H1 (cell line): ENCODE results near the gene DEUP1. TPM values are rescaled to one million over a fixed set of nuclear protein-coding genes. Genes with fewer than 3 reads are reported as not detected.
A peak's percentile ranks its signal among the peaks of the same experiment; 100 is the strongest.

Experiments
- CTCF ChIA-PET: fragments of 300-600 bp; sonication (Branson Sonifier 250); formaldehyde crosslinking; loops from one replicate; lab custom pipeline; 2021; ENCODE audit not compliant: partially characterized antibody; lab: Charles Lee
- POLR2A ChIA-PET: fragments of 300-600 bp; sonication (Branson Sonifier 250); formaldehyde crosslinking; loops from one replicate; lab custom pipeline; 2021; ENCODE audit warnings: inconsistent platforms; ENCODE audit not compliant: partially characterized antibody; lab: Charles Lee
- DNase-seq, 2 experiments: peaks; one replicate each; pipeline versions ENCODE4 v3.0.0 to v3.0.0-alpha.2; 2010 to 2022; ENCODE audit warnings: low spot score in 2 of 2, low read depth in 1 of 2, mixed read lengths in 1 of 2
- FAIRE-seq: peaks from 2 replicates; lab custom pipeline; 2011; peaks lifted over from hg19 to GRCh38; lab: Jason Lieb, UNC
- H2AFZ ChIP-seq: 2 replicates; pipeline ENCODE4 v1.8.1; 2012; ENCODE audit warnings: low read length, inconsistent platforms
- H2AK5ac ChIP-seq: 2 replicates; pipeline ENCODE4 v1.6.1; 2013; ENCODE audit warnings: low read depth, low read length
- H2BK120ac ChIP-seq: replicated peaks from 2 replicates; pipeline ENCODE3; 2013; ENCODE audit warnings: low read depth, low read length, inconsistent platforms
- H2BK12ac ChIP-seq: 2 replicates; pipeline ENCODE4 v1.6.1; 2013; ENCODE audit warnings: low read depth, low read length
- H2BK15ac ChIP-seq: 2 replicates; pipeline ENCODE4 v1.6.1; 2013; ENCODE audit warnings: low read length
- H2BK20ac ChIP-seq: 2 replicates; pipeline ENCODE4 v1.6.1; 2013; ENCODE audit warnings: low read length
- H2BK5ac ChIP-seq: 2 replicates; pipeline ENCODE4 v1.6.1; 2013; ENCODE audit warnings: low read depth, low read length
- H3K14ac ChIP-seq: 2 replicates; pipeline ENCODE4 v1.6.1; 2013; ENCODE audit warnings: inconsistent platforms; ENCODE audit not compliant: insufficient read length
- H3K18ac ChIP-seq: 2 replicates; pipeline ENCODE4 v1.6.1; 2013; ENCODE audit warnings: low read length; ENCODE audit errors: extremely low read depth
- H3K23ac ChIP-seq: 2 replicates; pipeline ENCODE4 v1.6.1; 2013; ENCODE audit warnings: inconsistent platforms; ENCODE audit not compliant: insufficient read length
- H3K23me2 ChIP-seq: 2 replicates; pipeline ENCODE4 v1.6.1; 2013; ENCODE audit warnings: low read depth, low read length
- H3K27ac ChIP-seq: 2 replicates; pipeline ENCODE4 v1.6.1; 2011; ENCODE audit warnings: low read depth, low read length, inconsistent platforms
- H3K27me3 ChIP-seq, 4 experiments: replicated peaks in 1 of 4; 1 replicate in 1 of 4; 2 replicates in 3 of 4; pipeline versions ENCODE4 v1.6.1 to v1.8.1; 2011 to 2013; ENCODE audit warnings: low read length in 3 of 4, mild to moderate bottlenecking in 3 of 4, inconsistent platforms in 2 of 4, mixed read lengths in 2 of 4, moderate library complexity in 1 of 4; ENCODE audit not compliant: control insufficient read depth in 3 of 4, insufficient read depth in 3 of 4; ENCODE audit errors: extremely low read depth in 1 of 4
- H3K36me3 ChIP-seq, 4 experiments: 2 replicates each; pipeline versions ENCODE4 v1.6.1 to v1.8.1; 2011 to 2013; ENCODE audit warnings: mild to moderate bottlenecking in 4 of 4, low read length in 3 of 4, moderate library complexity in 2 of 4, control low read depth in 1 of 4, inconsistent platforms in 1 of 4; ENCODE audit not compliant: insufficient read depth in 4 of 4, control insufficient read depth in 2 of 4
- H3K4ac ChIP-seq: replicated peaks from 2 replicates; pipeline ENCODE3; 2013; ENCODE audit warnings: low read length, low read depth, mixed read lengths, inconsistent platforms; ENCODE audit not compliant: insufficient read length
- H3K4me1 ChIP-seq, 4 experiments: replicated peaks in 1 of 4; 1 replicate in 1 of 4; 2 replicates in 3 of 4; pipeline versions ENCODE4 v1.6.1 to v1.8.1; 2011 to 2013; ENCODE audit warnings: low read length in 3 of 4, inconsistent platforms in 2 of 4, mixed read lengths in 1 of 4; ENCODE audit not compliant: insufficient read depth in 4 of 4, control insufficient read depth in 3 of 4
- H3K4me2 ChIP-seq, 2 experiments: 2 replicates each; pipeline versions ENCODE4 v1.6.1 to v1.8.1; 2011 to 2013; ENCODE audit warnings: low read depth in 2 of 2, low read length in 2 of 2, control low read depth in 1 of 2, inconsistent platforms in 1 of 2, mild to moderate bottlenecking in 1 of 2; ENCODE audit not compliant: insufficient read depth in 1 of 2
- H3K4me3 ChIP-seq, 4 experiments: fragments of 200-600, 300-600 bp in 1 of 4; sonication (generic), shearing (Covaris generic), sonication (Bioruptor Twin) in 1 of 4; 2 replicates each; pipeline versions ENCODE4 v1.5.1 to v1.8.1; 2011 to 2016; ENCODE audit warnings: low read length in 4 of 4, low read depth in 3 of 4, control low read depth in 2 of 4, inconsistent platforms in 2 of 4, mild to moderate bottlenecking in 2 of 4, mixed read lengths in 1 of 4, moderate library complexity in 1 of 4; ENCODE audit not compliant: insufficient read depth in 2 of 4; ENCODE audit errors: extremely low read depth in 1 of 4
- H3K56ac ChIP-seq: replicated peaks from 2 replicates; pipeline ENCODE3; 2013; ENCODE audit warnings: low read depth, mild to moderate bottlenecking, mixed read lengths, low read length, inconsistent platforms; ENCODE audit not compliant: insufficient read length
- H3K79me1 ChIP-seq: 2 replicates; pipeline ENCODE4 v1.6.1; 2013; ENCODE audit warnings: low read depth, low read length, control low read depth
- H3K79me2 ChIP-seq, 2 experiments: 2 replicates each; pipeline versions ENCODE4 v1.6.1 to v1.8.1; 2012 to 2013; ENCODE audit warnings: low read length in 2 of 2, mild to moderate bottlenecking in 2 of 2, inconsistent platforms in 1 of 2; ENCODE audit not compliant: insufficient read depth in 2 of 2, control insufficient read depth in 1 of 2
- H3K9ac ChIP-seq, 4 experiments: replicated peaks in 1 of 4; 1 replicate in 1 of 4; 2 replicates in 3 of 4; pipeline versions ENCODE4 v1.6.1 to v1.8.1; 2011 to 2013; ENCODE audit warnings: low read depth in 3 of 4, low read length in 3 of 4, control low read depth in 2 of 4, mild to moderate bottlenecking in 2 of 4, moderate library complexity in 2 of 4, inconsistent platforms in 1 of 4; ENCODE audit errors: extremely low read depth in 1 of 4
- H3K9me3 ChIP-seq, 2 experiments: 2 replicates each; pipeline versions ENCODE4 v1.6.1 to v1.8.1; 2012 to 2013; ENCODE audit warnings: mild to moderate bottlenecking in 2 of 2, moderate library complexity in 2 of 2, control low read depth in 1 of 2, inconsistent platforms in 1 of 2, low read depth in 1 of 2, low read length in 1 of 2, mixed read lengths in 1 of 2; ENCODE audit not compliant: insufficient read depth in 2 of 2
- H4K20me1 ChIP-seq, 2 experiments: replicated peaks in 1 of 2; 2 replicates each; pipeline versions ENCODE3 to v1.8.1; 2011 to 2013; ENCODE audit warnings: inconsistent platforms in 2 of 2, low read length in 2 of 2, mild to moderate bottlenecking in 1 of 2; ENCODE audit not compliant: insufficient read depth in 2 of 2, control insufficient read depth in 1 of 2
- H4K5ac ChIP-seq: 2 replicates; pipeline ENCODE4 v1.6.1; 2013; ENCODE audit warnings: low read length, low read depth, mixed read lengths, inconsistent platforms; ENCODE audit not compliant: insufficient read length
- H4K8ac ChIP-seq: 2 replicates; pipeline ENCODE4 v1.8.0; 2013; ENCODE audit warnings: mild to moderate bottlenecking, moderate library complexity, low read length, inconsistent platforms; ENCODE audit not compliant: insufficient read depth; ENCODE audit errors: extremely low read depth
- H4K91ac ChIP-seq: replicated peaks from 2 replicates; pipeline ENCODE3; 2013; ENCODE audit warnings: low read length, mixed read lengths, inconsistent platforms; ENCODE audit not compliant: insufficient read length
- ATF3 ChIP-seq: IDR thresholded peaks from 2 replicates; pipeline ENCODE4 v1.6.1; 2011; ENCODE audit warnings: low read depth, mild to moderate bottlenecking, low read length; ENCODE audit not compliant: insufficient read depth
- CHD1 ChIP-seq: IDR thresholded peaks from 2 replicates; pipeline ENCODE4 v1.6.1; 2012; ENCODE audit warnings: low read depth, low read length, improper control_type of control experiment
- CHD2 ChIP-seq: IDR thresholded peaks from 2 replicates; pipeline ENCODE4 v1.6.1; 2012; ENCODE audit warnings: low read length, improper control_type of control experiment
- CTCF ChIP-seq, 3 experiments: IDR thresholded peaks; 1 replicate in 2 of 3; 2 replicates in 1 of 3; pipeline versions ENCODE4 v1.5.1 to v1.6.1; 2011; ENCODE audit warnings: low read length in 3 of 3, mild to moderate bottlenecking in 3 of 3, inconsistent platforms in 2 of 3, low read depth in 1 of 3, moderate library complexity in 1 of 3; ENCODE audit not compliant: insufficient read depth in 1 of 3; ENCODE audit errors: control extremely low read depth in 1 of 3
- EGR1 ChIP-seq: IDR thresholded peaks from 2 replicates; pipeline ENCODE4 v1.6.1; 2011; ENCODE audit warnings: low read depth, low read length, borderline replicate concordance
- GTF2F1 ChIP-seq: IDR thresholded peaks from 2 replicates; pipeline ENCODE4 v1.6.1; 2012; ENCODE audit warnings: low read depth, low read length, improper control_type of control experiment, borderline replicate concordance
- NRF1 ChIP-seq: IDR thresholded peaks from 2 replicates; pipeline ENCODE4 v1.6.1; 2011; ENCODE audit warnings: mild to moderate bottlenecking, low read depth, low read length, improper control_type of control experiment
- RAD21 ChIP-seq, 2 experiments: IDR thresholded peaks in 1 of 2; conservative IDR thresholded peaks in 1 of 2; 2 replicates each; pipeline ENCODE4 v1.6.1; 2011; ENCODE audit warnings: low read depth in 2 of 2, low read length in 2 of 2, improper control_type of control experiment in 1 of 2, inconsistent platforms in 1 of 2, mild to moderate bottlenecking in 1 of 2, moderate library complexity in 1 of 2
- RFX5 ChIP-seq: IDR thresholded peaks from 2 replicates; pipeline ENCODE4 v1.6.1; 2011; ENCODE audit warnings: low read depth, low read length, improper control_type of control experiment, borderline replicate concordance
- SIX5 ChIP-seq: IDR thresholded peaks from 2 replicates; pipeline ENCODE4 v1.6.1; 2011; ENCODE audit warnings: mild to moderate bottlenecking, low read depth, low read length
- TCF12 ChIP-seq: IDR thresholded peaks from 2 replicates; pipeline ENCODE4 v1.6.1; 2011; ENCODE audit warnings: low read depth, mild to moderate bottlenecking, low read length
- WGBS, 2 experiments: shearing (Covaris generic) in 1 of 2; methylation state at CpG; one replicate each; pipeline versions ENCODE4 v1.1.6 to v1.1.7; 2013 to 2015; ENCODE audit warnings: low lambda C conversion rate in 2 of 2, mixed read lengths in 2 of 2, inconsistent platforms in 1 of 2, low coverage in 1 of 2, missing lambda C conversion rate in 1 of 2; ENCODE audit not compliant: insufficient replicate concordance in 2 of 2, insufficient coverage in 1 of 2, insufficient read length in 1 of 2; ENCODE audit errors: extremely low coverage in 1 of 2, missing lambda C conversion rate in 1 of 2; 5-methylcytosine and 5-hydroxymethylcytosine counted together
- polyA plus RNA-seq, 7 experiments: library from polyadenylated mRNA; depleted of rRNA in 3 of 7; stranded (reverse) in 5 of 7; unstranded in 2 of 7; fragments of >200 nt in 5 of 7; fragments of 200-250 nt in 2 of 7; gene quantifications; 1 replicate in 5 of 7; 2 replicates in 1 of 7; 4 replicates in 1 of 7; pipeline versions ENCODE4 v1.2.1 to v1.2.3, GENCODE V29; 2011 to 2013; ENCODE audit warnings: missing spikeins in 2 of 7, mixed read lengths in 2 of 7
- total RNA-seq: library from RNA; stranded (reverse); fragmentation: NEBNext Ultra II Directional; extraction: Animal tissue kit (Norgen Biotek cat#: 25700); gene quantifications from 2 replicates; pipeline ENCODE4 v1.2.1, GENCODE V29; 2021

DEUP1 gene
- total and polyA plus RNA-seq, 2 of the 8 experiments (the other 6 are each of a cell fraction or from before 2014, with no cell fraction given): 0.45 TPM; not detected in 1

GRCh38 chr11:93288079-93288478, 42.5 kb upstream of the DEUP1 start:
- Histone ChIP-seq H3K23me2 (no peaks in the 10 kb centered on the region), H3K36me3 (no peaks in the 10 kb centered on the region; a peak in 1 of 8 replicates), H3K23ac (no peak overlapping the region), H3K4me1 (no peaks in the 10 kb centered on the region), H2BK15ac (no peak overlapping the region), H3K4ac (no peak overlapping the region), H3K18ac (no peak overlapping the region), H3K4me3 (no peak overlapping the region), H3K9me3 (no peaks in the 10 kb centered on the region), H2BK120ac (no peak overlapping the region), H4K5ac (no peak overlapping the region), H3K4me2 (no peak overlapping the region), H3K56ac (no peak overlapping the region), H3K27ac (no peak overlapping the region), H2AK5ac (no peak overlapping the region), H4K91ac (no peak overlapping the region), H3K27me3 (no peaks in the 10 kb centered on the region), H3K79me1 (no peaks in the 10 kb centered on the region), H2AFZ (no peak overlapping the region), H3K79me2 (no peaks in the 10 kb centered on the region), H2BK20ac (no peak overlapping the region), H2BK12ac (no peak overlapping the region), H4K20me1 (no peaks in the 10 kb centered on the region), H3K9ac (peak overlapping the region in 1 of 4 experiments; percentile 17; a peak in 1 of 7 replicates), H3K14ac (no peak overlapping the region), H2BK5ac (no peak overlapping the region), H4K8ac (no peak overlapping the region)
- DNase-seq (no peak), FAIRE-seq (no peak)
- ChIA-PET CTCF (interaction anchor here (0.7 kb wide), 1 partner anchor 137 kb away, joined by 3 read pairs; no protein-coding TSS in a partner anchor), POLR2A (no interaction called here)
- 89% methylated on average over 3 of the region's 3 CpGs; no CpG with 5 or more reads in 1 of the 2 experiments for WGBS, 2 experiments
- TF ChIP-seq TCF12 (no peak), RFX5 (no peak), GTF2F1 (no peak), CHD2 (no peak), SIX5 (no peak), ATF3 (no peak), CHD1 (no peak), RAD21 (IDR thresholded peaks at IDR 0.05 in 1 of 2, conservative IDR thresholded peaks at IDR 0.05 in 1 of 2; ENCODE audit: low read depth in 2 of 2, low read length in 2 of 2) (no peak), CTCF (IDR thresholded peaks at IDR 0.05; ENCODE audit: control extremely low read depth in 1 of 3, insufficient read depth in 1 of 3, low read depth in 1 of 3, low read length in 3 of 3) (no peak), NRF1 (no peak), EGR1 (no peak)
